ENCODE measurements around the gene DNAJB2. TPM values are rescaled to one million over a fixed set of nuclear protein-coding genes. Genes with fewer than 3 reads are reported as not detected.

Gene DNAJB2
- total RNA-seq, 3 donors from 2014 or later, result 49.9 to 88.3 (median 59.0) TPM

DNA sequence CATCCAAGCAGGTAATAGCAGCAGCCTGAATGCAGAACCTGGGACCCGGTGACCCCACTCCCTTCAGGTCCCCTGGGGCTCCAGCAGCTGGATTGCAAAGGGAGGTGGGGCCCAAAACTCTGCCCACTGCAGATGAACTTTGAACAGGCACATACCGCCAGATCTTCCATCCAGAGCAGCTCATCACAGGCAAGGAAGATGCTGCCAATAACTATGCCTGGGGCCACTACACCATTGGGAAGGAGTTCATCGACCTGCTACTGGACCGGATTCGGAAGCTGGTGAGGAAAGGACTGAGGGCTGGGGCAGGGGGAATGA, 9.2 kb upstream of the DNAJB2 start:
- TF ChIP-seq POLR2A (IDR thresholded peaks at IDR 0.05), result no peak
- TF ChIP-seq, protein P1, sequence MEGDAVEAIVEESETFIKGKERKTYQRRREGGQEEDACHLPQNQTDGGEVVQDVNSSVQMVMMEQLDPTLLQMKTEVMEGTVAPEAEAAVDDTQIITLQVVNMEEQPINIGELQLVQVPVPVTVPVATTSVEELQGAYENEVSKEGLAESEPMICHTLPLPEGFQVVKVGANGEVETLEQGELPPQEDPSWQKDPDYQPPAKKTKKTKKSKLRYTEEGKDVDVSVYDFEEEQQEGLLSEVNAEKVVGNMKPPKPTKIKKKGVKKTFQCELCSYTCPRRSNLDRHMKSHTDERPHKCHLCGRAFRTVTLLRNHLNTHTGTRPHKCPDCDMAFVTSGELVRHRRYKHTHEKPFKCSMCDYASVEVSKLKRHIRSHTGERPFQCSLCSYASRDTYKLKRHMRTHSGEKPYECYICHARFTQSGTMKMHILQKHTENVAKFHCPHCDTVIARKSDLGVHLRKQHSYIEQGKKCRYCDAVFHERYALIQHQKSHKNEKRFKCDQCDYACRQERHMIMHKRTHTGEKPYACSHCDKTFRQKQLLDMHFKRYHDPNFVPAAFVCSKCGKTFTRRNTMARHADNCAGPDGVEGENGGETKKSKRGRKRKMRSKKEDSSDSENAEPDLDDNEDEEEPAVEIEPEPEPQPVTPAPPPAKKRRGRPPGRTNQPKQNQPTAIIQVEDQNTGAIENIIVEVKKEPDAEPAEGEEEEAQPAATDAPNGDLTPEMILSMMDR (IDR thresholded peaks at IDR 0.05), result no peak
- no peak for TF ChIP-seq POLR2AphosphoS5 (IDR thresholded peaks at IDR 0.05)
- no peaks in the 10 kb centered on the region for H3K4me1 ChIP-seq
- no peak overlapping the region for H3K27ac ChIP-seq
- intact Hi-C loops (cut with DNase I; ENCODE audit: low total_unique reads), result no loop called here
- H3K27me3 ChIP-seq, result no peaks in the 10 kb centered on the region
- no peak overlapping the region for H3K4me3 ChIP-seq
- H3K36me3 ChIP-seq, result no peaks in the 10 kb centered on the region
- DNase-seq (ENCODE audit: low spot score in 2 of 2), result no peak
- H3K9me3 ChIP-seq, result no peaks in the 10 kb centered on the region

DNA sequence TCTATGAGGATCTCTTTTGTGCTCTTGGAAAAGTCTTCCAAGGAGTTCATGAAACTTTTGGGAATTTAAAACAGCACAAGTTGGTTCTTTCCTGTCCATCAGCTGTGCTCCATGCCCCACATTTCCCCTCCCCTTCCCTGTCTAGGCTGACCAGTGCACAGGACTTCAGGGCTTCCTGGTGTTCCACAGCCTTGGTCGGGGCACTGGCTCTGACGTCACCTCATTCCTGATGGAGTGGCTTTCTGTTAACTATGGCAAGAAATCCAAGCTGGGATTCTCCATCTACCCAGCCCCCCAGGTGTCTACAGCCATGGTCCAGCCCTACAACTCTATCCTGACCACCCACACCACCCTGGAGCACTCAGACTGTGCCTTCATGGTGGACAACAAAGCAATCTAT, 8.1 kb upstream of the DNAJB2 start:
- Histone ChIP-seq H3K9me3 (no peaks in the 10 kb centered on the region), H3K27me3 (no peaks in the 10 kb centered on the region), H3K4me3 (no peak overlapping the region), H3K36me3 (no peaks in the 10 kb centered on the region), H3K4me1 (no peaks in the 10 kb centered on the region), H3K27ac (no peak overlapping the region)
- TF ChIP-seq, protein P1 (IDR thresholded peaks at IDR 0.05), result no peak
- no peak for TF ChIP-seq POLR2AphosphoS5 (IDR thresholded peaks at IDR 0.05)
- no peak for TF ChIP-seq POLR2A (IDR thresholded peaks at IDR 0.05)
- intact Hi-C loops (cut with DNase I; ENCODE audit: low total_unique reads), result no loop called here
- DNase-seq (ENCODE audit: low spot score in 2 of 2), result no peak

DNA sequence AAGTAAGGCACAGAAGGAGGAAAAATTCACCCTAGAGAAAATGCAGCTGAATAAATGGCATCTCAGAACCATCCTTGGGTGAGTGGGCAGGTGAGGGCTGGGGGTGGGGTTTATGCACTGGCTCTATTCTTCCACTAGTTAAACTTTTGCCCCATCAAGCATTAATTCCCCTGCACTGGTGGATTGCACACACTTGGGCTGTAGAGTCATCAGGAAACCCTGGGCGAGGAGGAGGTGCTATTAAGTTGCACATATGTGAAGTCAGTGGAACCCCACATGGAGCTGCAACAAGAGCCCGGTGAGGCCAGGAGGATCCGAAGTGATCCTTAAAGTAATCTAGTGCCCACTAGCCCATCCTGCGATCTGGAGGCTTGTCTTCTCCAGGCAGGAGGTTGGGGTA, 6.8 kb upstream of the DNAJB2 start:
- Histone ChIP-seq H3K9me3 (no peaks in the 10 kb centered on the region), H3K4me1 (no peaks in the 10 kb centered on the region), H3K27me3 (no peaks in the 10 kb centered on the region), H3K36me3 (no peaks in the 10 kb centered on the region), H3K27ac (no peak overlapping the region), H3K4me3 (no peak overlapping the region)
- TF ChIP-seq POLR2A (IDR thresholded peaks at IDR 0.05), result no peak
- TF ChIP-seq POLR2AphosphoS5 (IDR thresholded peaks at IDR 0.05), result no peak
- TF ChIP-seq, protein P1 (IDR thresholded peaks at IDR 0.05), result no peak
- intact Hi-C loops (cut with DNase I; ENCODE audit: low total_unique reads), result no loop called here
- DNase-seq (ENCODE audit: low spot score in 2 of 2), result no peak

DNA sequence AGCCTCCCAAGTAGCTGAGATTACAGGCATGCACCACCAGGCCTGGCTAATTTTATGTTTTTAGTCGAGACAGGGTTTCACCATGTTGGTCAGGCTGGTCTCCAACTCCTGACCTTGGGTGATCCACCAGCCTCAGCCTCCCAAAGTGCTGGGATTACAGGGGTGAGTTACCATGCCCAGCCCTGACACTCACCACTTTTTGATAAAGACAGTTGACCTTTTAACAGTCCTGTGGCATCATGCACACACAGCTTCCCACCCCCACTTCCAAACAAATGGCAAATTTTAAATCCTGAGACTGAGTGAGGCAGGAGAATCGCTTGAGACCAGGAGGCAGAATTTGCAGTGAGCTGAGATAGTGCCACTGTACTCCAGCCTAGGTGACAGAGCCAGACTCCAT, 6.2 kb upstream of the DNAJB2 start:
- DNase-seq (ENCODE audit: low spot score in 2 of 2), result no peak
- H3K36me3 ChIP-seq, result no peaks in the 10 kb centered on the region
- H3K9me3 ChIP-seq, result no peaks in the 10 kb centered on the region
- H3K4me3 ChIP-seq, result no peak overlapping the region
- intact Hi-C loops (cut with DNase I; ENCODE audit: low total_unique reads), result no loop called here
- TF ChIP-seq, protein P1 (IDR thresholded peaks at IDR 0.05), result no peak
- TF ChIP-seq POLR2A (IDR thresholded peaks at IDR 0.05), result no peak
- no peak for TF ChIP-seq POLR2AphosphoS5 (IDR thresholded peaks at IDR 0.05)
- peaks cover 1 to 3% of the 10 kb centered on the region in 2 donors for H3K4me1 ChIP-seq
- no peak overlapping the region for H3K27ac ChIP-seq
- H3K27me3 ChIP-seq, result no peaks in the 10 kb centered on the region

DNA sequence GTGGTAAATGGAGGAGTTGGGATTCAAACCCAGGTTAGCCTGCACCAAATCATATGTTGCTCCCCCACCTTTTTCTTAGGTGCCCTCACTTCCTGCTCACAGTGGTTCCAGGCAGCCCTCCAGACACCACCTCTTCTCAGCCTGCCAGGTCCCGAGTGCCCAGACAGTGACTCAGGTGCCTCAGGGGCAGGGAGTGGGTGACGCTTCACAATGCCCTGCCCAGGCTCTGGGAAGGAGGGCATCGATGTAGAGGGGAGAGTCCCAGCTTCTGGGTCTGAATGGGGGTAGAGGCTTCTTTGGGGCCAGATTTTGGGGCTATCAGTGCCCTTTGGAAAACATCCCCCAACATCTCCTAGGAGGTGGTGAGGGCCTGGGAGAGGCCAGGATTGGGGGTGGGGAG, 5.2 kb upstream of the DNAJB2 start:
- Histone ChIP-seq H3K36me3 (no peaks in the 10 kb centered on the region), H3K27me3 (no peaks in the 10 kb centered on the region), H3K9me3 (no peaks in the 10 kb centered on the region), H3K4me3 (peak overlapping the region in 1 of 3 donors; percentile 44), H3K4me1 (peaks cover 8 to 9% of the 10 kb centered on the region in 2 donors), H3K27ac (peak overlapping the region; percentile 98)
- TF ChIP-seq POLR2AphosphoS5 (IDR thresholded peaks at IDR 0.05) (peak in 1 of 3 donors; percentile 46), POLR2A (IDR thresholded peaks at IDR 0.05) (no peak)
- intact Hi-C loops (cut with DNase I; ENCODE audit: low total_unique reads), result no loop called here
- peak; percentile 74 to 91 for DNase-seq (ENCODE audit: low spot score in 2 of 2)

DNA sequence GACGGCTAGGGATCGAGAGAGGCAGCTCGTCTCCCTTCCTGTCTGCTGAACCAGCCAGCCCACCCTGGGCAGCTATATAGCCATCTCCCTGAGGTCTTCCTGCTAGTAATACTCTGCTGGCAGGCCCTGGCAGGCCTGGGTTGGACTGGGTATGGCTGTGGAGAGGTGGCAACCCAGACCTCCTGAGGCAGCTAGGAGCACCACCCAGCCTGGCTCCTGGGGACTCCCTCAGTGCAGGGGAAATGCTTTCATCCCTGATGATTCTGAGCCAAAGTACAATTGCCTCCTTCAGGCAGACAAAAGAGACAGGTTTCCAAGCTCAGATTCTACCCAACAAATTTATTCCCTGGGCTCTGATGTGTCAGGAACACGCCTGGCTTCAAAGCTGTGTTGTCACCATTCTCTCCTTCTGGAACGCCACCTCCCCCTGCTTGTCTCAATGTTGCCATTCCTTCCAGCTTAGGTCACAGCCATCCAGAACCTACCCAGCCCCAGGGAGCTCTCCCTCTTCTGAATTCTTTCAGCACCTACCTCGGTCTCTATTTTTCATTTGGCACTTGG, 4.7 kb upstream of the DNAJB2 start:
- Histone ChIP-seq H3K36me3 (no peaks in the 10 kb centered on the region), H3K9me3 (no peaks in the 10 kb centered on the region), H3K27ac (peak overlapping the region; percentile 98), H3K27me3 (no peaks in the 10 kb centered on the region), H3K4me1 (peaks cover 8 to 9% of the 10 kb centered on the region in 2 donors), H3K4me3 (peak overlapping the region in 1 of 3 donors; percentile 44)
- TF ChIP-seq POLR2AphosphoS5 (IDR thresholded peaks at IDR 0.05) (peak in 1 of 3 donors; percentile 32), POLR2A (IDR thresholded peaks at IDR 0.05) (no peak)
- peak in 1 of 2 donors; percentile 88 for DNase-seq (ENCODE audit: low spot score in 2 of 2)
- intact Hi-C loops (cut with DNase I; ENCODE audit: low total_unique reads), result no loop called here
